Activated CD8-positive, alpha-beta memory T cell treated with anti-CD3 and anti-CD28 coated beads, Interleukin-2, amount 10 ng/mL, durations not matched to agents 7 days and 5 days (primary cell): ENCODE results near the gene MAML3. TPM values are rescaled to one million over a fixed set of nuclear protein-coding genes. Genes with fewer than 3 reads are reported as not detected.
A peak's percentile ranks its signal among the peaks of the same experiment; 100 is the strongest.

Experiments used
- ATAC-seq: fragments of 150-1000 bp; cut with Tn5 transposase; one replicate; pipeline ENCODE4 v1.10.0; 2021; ENCODE audit warnings: moderate library complexity
- CTCF ChIA-PET: fragments of 350-600 bp; sonication (Branson Sonifier 250); formaldehyde crosslinking; loops from one replicate; lab custom pipeline; 2021; ENCODE audit warnings: antibody characterized with exemption; lab: Charles Lee
- DNase-seq: peaks from one replicate; pipeline ENCODE4 v3.0.0-alpha.2; 2020
- H3K27ac Mint-ChIP-seq: one replicate; pipeline ENCODE4 v1.8.0; 2021; ENCODE audit warnings: mild to moderate bottlenecking, mixed read lengths
- H3K27me3 Mint-ChIP-seq: one replicate; pipeline ENCODE4 v1.8.0; 2021; ENCODE audit warnings: mixed read lengths
- H3K36me3 Mint-ChIP-seq: one replicate; pipeline ENCODE4 v1.8.0; 2021; ENCODE audit warnings: mild to moderate bottlenecking, mixed read lengths
- H3K4me1 Mint-ChIP-seq: one replicate; pipeline ENCODE4 v1.8.0; 2021; ENCODE audit warnings: mixed read lengths
- H3K4me3 Mint-ChIP-seq: one replicate; pipeline ENCODE4 v1.8.0; 2021; ENCODE audit warnings: mild to moderate bottlenecking, moderate library complexity, mixed read lengths
- H3K9me3 Mint-ChIP-seq: one replicate; pipeline ENCODE4 v1.8.0; 2022; ENCODE audit warnings: low read depth, mixed read lengths
- total RNA-seq, 2 experiments: library from RNA; stranded (reverse); gene quantifications; one replicate each; pipeline ENCODE4 v1.2.3, GENCODE V29; 2021

Gene MAML3
- total RNA-seq, 2 experiments from 2014 or later, result 1.8 to 4.3 TPM

- no peak for DNase-seq
- no peak for ATAC-seq
- H3K4me3 Mint-ChIP-seq, result no peak overlapping the region
- no peaks in the 10 kb centered on the region for H3K9me3 Mint-ChIP-seq
- no peak overlapping the region for H3K27ac Mint-ChIP-seq
- H3K36me3 Mint-ChIP-seq, result peaks cover 2% of the 10 kb centered on the region
- CTCF ChIA-PET, result no interaction called here
- H3K4me1 Mint-ChIP-seq, result peaks cover 23% of the 10 kb centered on the region
- H3K27me3 Mint-ChIP-seq, result peaks cover 23% of the 10 kb centered on the region
Observed at GRCh38 chr4:140134746-140135425, 19.1 kb downstream of the MAML3 start.

DNA sequence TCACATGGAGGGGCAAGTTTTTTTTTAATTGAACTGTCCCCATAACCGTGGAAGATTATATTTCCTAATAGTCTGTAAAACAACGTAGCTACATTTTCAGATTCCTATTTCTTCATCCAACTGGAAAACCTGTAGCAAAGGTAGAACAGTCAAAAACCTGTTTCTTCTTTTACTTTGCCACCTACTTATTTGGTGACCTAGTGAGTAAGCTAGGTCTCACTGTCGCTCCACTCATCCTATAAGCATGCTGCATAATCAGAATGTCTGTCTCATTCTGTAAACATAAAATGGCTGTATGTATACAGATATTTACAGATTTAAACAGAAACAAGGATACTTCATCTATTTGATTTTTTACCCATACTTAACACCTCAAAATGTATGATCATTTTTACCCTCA is 20.4 kb downstream of the MAML3 start:
- CTCF ChIA-PET, result interaction anchor here (1.0 kb wide), 1 partner anchor 15 kb away, joined by 3 read pairs; no protein-coding TSS in a partner anchor
- Mint-ChIP-seq H3K4me1 (peaks cover 23% of the 10 kb centered on the region), H3K9me3 (no peaks in the 10 kb centered on the region), H3K4me3 (no peak overlapping the region), H3K27ac (no peak overlapping the region), H3K36me3 (peaks cover 2% of the 10 kb centered on the region), H3K27me3 (peaks cover 24% of the 10 kb centered on the region)
- DNase-seq (no peak), ATAC-seq (no peak)

GRCh38 chr4:140131675-140132229 is 22.2 kb downstream of the MAML3 start:
- H3K4me3 Mint-ChIP-seq, result no peak overlapping the region
- DNase-seq (no peak), ATAC-seq (no peak)
- no peak overlapping the region for H3K27ac Mint-ChIP-seq
- peaks cover 21% of the 10 kb centered on the region for H3K27me3 Mint-ChIP-seq
- no peaks in the 10 kb centered on the region for H3K9me3 Mint-ChIP-seq
- CTCF ChIA-PET, result interaction anchor here (0.8 kb wide), 1 partner anchor 10 kb away, joined by 4 read pairs; no protein-coding TSS in a partner anchor
- H3K4me1 Mint-ChIP-seq, result peaks cover 17% of the 10 kb centered on the region
- H3K36me3 Mint-ChIP-seq, result peaks cover 2% of the 10 kb centered on the region

GRCh38 chr4:140130677-140131076 is 23.3 kb downstream of the MAML3 start:
- Mint-ChIP-seq H3K36me3 (peaks cover 2% of the 10 kb centered on the region), H3K27ac (no peak overlapping the region), H3K4me1 (peaks cover 17% of the 10 kb centered on the region), H3K4me3 (no peak overlapping the region), H3K27me3 (peaks cover 25% of the 10 kb centered on the region), H3K9me3 (no peaks in the 10 kb centered on the region)
- CTCF ChIA-PET, result no interaction called here
- ATAC-seq, result peak; percentile 23
- peak; percentile 54 for DNase-seq

DNA sequence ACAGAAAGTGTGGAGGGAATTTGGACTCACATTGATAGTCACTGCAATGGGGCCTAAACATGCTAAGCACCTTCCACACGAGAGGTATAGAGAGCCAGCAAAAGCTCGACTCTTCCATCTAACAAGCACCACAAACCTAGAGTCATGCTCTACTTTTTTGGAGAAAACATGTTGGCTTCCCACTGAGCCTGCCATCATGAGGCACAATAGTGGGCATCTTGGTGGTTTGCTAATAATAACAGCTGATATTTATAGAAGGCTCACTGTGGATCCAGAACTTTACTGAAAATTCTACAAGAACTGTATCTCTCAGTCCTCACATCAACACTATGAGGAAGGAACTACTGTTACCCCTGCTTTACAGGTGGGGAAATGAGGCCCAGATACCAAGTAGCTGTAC is 26.6 kb downstream of the MAML3 start:
- Mint-ChIP-seq H3K27me3 (peaks cover 21% of the 10 kb centered on the region), H3K36me3 (peaks cover 4% of the 10 kb centered on the region), H3K27ac (no peak overlapping the region), H3K9me3 (no peaks in the 10 kb centered on the region), H3K4me3 (no peak overlapping the region), H3K4me1 (peaks cover 28% of the 10 kb centered on the region)
- no peak for ATAC-seq
- no peak for DNase-seq
- CTCF ChIA-PET, result interaction anchor here (1.0 to 1.3 kb wide), 3 partner anchors 10 to 203 kb away, joined by 3 to 6 read pairs (median 4); no protein-coding TSS in a partner anchor

DNA sequence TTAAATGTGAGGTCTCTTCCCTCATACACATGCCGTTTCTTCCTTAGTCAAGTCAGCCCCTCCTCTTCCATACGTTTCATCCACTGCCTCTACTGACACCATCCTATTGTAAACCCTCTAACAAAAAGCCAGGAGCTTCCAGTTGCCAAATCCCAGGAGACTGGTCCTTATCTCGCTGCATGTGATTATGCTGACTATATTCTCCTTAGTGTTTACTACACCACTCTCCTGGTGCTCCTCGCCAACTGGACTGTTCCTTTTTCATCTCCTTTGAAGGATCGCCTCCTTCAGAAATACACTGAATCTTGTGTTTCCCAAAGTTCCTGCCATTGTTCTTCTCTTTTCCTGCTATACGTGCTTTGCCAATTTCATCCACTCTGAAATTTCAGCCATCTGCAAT is 27.7 kb downstream of the MAML3 start:
- Mint-ChIP-seq H3K36me3 (peaks cover 7% of the 10 kb centered on the region), H3K4me1 (peaks cover 23% of the 10 kb centered on the region), H3K4me3 (no peak overlapping the region), H3K9me3 (no peaks in the 10 kb centered on the region), H3K27me3 (peaks cover 22% of the 10 kb centered on the region), H3K27ac (no peak overlapping the region)
- DNase-seq (no peak), ATAC-seq (no peak)
- CTCF ChIA-PET, result interaction anchor here (0.8 kb wide), 1 partner anchor 77 kb away, joined by 5 read pairs; no protein-coding TSS in a partner anchor

DNA sequence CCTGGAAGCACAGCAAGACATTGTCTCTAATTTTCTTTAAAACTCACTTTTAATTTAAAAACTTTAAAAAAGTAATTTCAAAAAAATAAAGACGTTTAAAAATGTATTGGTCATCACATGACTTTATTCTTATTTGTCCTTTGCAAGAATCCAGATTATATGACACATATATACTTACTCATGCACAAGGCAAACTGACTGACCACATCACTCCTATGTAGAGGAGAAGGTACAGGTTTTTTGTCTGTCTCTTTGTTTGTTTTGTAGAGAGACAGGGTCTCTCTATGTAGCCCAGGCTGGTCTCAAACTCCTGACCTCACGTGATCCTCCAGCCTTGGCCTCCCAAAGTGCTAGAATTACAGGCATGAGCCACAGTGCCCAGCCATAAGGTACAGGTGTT is 28.6 kb downstream of the MAML3 start:
- peaks cover 31% of the 10 kb centered on the region for H3K27me3 Mint-ChIP-seq
- DNase-seq (no peak), ATAC-seq (no peak)
- H3K27ac Mint-ChIP-seq, result no peak overlapping the region
- H3K36me3 Mint-ChIP-seq, result peaks cover 6% of the 10 kb centered on the region
- peaks cover 18% of the 10 kb centered on the region for H3K4me1 Mint-ChIP-seq
- CTCF ChIA-PET, result interaction anchor here (0.5 kb wide), 1 partner anchor 73 kb away, joined by 4 read pairs; no protein-coding TSS in a partner anchor
- no peaks in the 10 kb centered on the region for H3K9me3 Mint-ChIP-seq
- no peak overlapping the region for H3K4me3 Mint-ChIP-seq

DNA sequence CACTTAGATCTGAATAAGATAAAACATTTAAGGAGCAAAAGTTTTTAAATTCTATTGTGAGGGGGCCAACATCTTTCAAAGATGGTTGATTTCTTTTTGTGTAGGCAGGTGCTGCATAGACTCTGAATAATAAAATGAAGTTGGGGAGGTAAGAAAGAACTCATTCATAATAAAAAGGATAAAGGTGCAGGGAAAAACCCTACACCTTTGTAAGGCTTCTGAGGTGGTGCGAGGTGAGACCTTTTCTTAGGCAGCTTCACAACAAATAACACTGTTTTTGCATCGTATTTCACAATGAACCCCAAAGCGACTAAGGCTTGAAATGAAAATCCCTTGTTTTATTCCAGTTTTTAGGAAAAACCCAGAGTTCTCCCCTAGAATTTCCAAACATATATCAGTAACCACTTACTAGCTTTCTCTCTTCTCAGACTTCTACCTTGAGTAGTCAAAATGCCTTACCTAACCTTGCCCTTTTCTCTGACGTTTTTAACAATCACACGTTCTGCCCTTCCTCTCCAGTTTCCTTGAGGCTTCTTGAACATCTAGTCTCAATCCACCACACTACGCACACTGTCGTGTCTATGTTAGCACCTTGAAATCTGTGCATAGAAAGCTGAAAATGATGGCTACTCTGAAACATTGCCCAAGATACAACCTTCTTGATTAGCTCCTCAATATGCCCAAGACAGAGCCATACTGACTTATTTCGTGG is 30.2 kb downstream of the MAML3 start:
- DNase-seq, result no peak
- no peak for ATAC-seq
- Mint-ChIP-seq H3K27ac (no peak overlapping the region), H3K27me3 (peaks cover 35% of the 10 kb centered on the region), H3K36me3 (peaks cover 8% of the 10 kb centered on the region), H3K9me3 (no peaks in the 10 kb centered on the region), H3K4me3 (no peak overlapping the region), H3K4me1 (peaks cover 19% of the 10 kb centered on the region)
- CTCF ChIA-PET, result interaction anchor here (1.7 kb wide), 1 partner anchor 22 kb away, joined by 4 read pairs; no protein-coding TSS in a partner anchor

DNA sequence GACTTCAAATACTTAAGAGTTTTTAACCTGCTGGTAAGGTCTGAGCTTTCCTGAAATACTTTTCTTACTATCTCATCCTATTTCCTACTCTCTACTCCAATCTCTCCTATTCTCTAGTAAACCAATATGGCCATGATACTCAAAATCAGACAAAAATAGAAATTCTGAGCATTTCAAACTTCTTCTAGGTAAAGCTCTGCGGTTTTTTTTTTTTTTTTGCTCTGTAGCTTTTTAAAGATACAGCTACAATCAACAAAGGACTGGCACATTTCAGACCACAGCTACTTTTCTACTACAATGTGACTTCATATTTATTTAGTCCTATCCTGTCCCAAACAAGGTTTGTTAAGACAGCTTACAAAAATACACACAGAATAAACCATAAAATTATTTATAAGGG is 31.1 kb downstream of the MAML3 start:
- DNase-seq, result no peak
- peaks cover 19% of the 10 kb centered on the region for H3K4me1 Mint-ChIP-seq
- H3K27me3 Mint-ChIP-seq, result peaks cover 32% of the 10 kb centered on the region
- ATAC-seq, result peak; percentile 60
- H3K27ac Mint-ChIP-seq, result peak overlapping the region; percentile 62
- H3K36me3 Mint-ChIP-seq, result peaks cover 8% of the 10 kb centered on the region
- no peaks in the 10 kb centered on the region for H3K9me3 Mint-ChIP-seq
- H3K4me3 Mint-ChIP-seq, result peak overlapping the region; percentile 1
- CTCF ChIA-PET, result interaction anchor here (0.7 to 1.7 kb wide), 6 partner anchors 20 to 131 kb away, joined by 3 to 4 read pairs (median 3); partner anchors contain the start of gene MAML3

GRCh38 chr4:140121646-140122045 is 32.3 kb downstream of the MAML3 start:
- no peak for DNase-seq
- Mint-ChIP-seq H3K27ac (no peak overlapping the region), H3K4me3 (no peak overlapping the region), H3K27me3 (peaks cover 28% of the 10 kb centered on the region), H3K9me3 (no peaks in the 10 kb centered on the region), H3K4me1 (peaks cover 25% of the 10 kb centered on the region), H3K36me3 (peaks cover 8% of the 10 kb centered on the region)
- CTCF ChIA-PET, result interaction anchor here (1.1 kb wide), 1 partner anchor 32 kb away, joined by 3 read pairs; the partner anchor contains the start of gene MAML3
- no peak for ATAC-seq

DNA sequence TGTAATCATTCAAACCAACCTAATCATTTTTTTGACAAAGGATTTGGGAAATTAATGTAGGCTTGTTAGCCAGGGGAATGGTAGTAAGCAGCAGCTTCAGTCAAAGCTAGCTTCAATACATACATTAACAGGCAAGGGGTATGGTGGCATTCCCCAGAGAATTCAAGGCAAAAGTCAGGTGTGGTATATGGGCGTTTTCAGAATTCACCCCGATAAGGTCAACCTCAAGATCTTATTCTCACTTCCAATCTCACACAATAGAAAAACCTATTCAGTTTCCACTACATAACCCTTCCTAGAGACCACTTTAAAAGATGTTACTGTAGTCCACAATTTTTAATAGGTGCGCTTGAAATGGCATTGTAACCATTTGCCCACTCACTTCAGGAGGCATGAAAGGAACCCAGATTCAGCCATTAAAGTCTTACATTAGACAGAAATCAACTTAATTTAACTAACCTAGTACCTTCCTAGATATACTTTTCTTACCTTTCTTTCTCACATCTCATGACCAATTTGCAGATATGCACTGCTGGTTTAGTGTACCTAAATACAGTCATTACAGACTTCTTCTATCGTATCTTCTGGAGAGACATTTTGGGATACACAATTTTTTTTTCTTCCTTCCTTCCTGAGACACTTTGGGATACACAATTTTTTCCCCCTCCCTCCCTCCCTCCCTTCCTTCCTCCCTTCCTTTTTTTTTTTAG is 34.9 kb downstream of the MAML3 start:
- Mint-ChIP-seq H3K4me3 (no peak overlapping the region), H3K9me3 (no peaks in the 10 kb centered on the region), H3K27ac (no peak overlapping the region), H3K4me1 (peaks cover 40% of the 10 kb centered on the region), H3K36me3 (peaks cover 12% of the 10 kb centered on the region), H3K27me3 (peaks cover 26% of the 10 kb centered on the region)
- no peak for DNase-seq
- CTCF ChIA-PET, result interaction anchor here (1.1 to 4.1 kb wide), 2 partner anchors 15 to 67 kb away, joined by 3 to 21 read pairs; no protein-coding TSS in a partner anchor
- no peak for ATAC-seq

DNA sequence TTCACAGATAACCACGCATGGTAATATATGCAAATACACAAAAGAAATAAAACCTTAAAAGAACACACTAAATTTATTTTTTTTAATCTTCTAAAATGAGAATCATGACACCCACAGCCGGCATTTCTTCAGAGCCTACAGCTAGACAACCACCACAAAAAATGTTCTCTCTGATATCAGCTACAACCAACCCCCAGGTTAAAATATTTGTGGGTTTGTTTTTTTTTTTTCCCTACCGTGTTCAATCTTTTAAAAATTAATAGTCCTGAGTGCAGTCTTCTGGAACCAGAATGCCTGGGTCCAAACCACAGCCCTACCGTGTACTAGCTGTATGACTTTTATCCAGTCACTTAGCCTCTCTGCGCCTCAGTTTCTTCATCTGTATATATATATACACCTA is 36.0 kb downstream of the MAML3 start:
- no peak for DNase-seq
- CTCF ChIA-PET, result interaction anchor here (1.1 to 4.1 kb wide), 4 partner anchors 10 to 66 kb away, joined by 3 to 21 read pairs (median 4); partner anchors contain the start of gene MAML3
- peaks cover 22% of the 10 kb centered on the region for H3K27me3 Mint-ChIP-seq
- H3K4me3 Mint-ChIP-seq, result no peak overlapping the region
- H3K4me1 Mint-ChIP-seq, result peaks cover 34% of the 10 kb centered on the region
- no peak for ATAC-seq
- H3K9me3 Mint-ChIP-seq, result no peaks in the 10 kb centered on the region
- peaks cover 14% of the 10 kb centered on the region for H3K36me3 Mint-ChIP-seq
- H3K27ac Mint-ChIP-seq, result no peak overlapping the region
